ENCODE results near the gene AMD1. TPM values are rescaled to one million over a fixed set of nuclear protein-coding genes. Genes with fewer than 3 reads are reported as not detected.
A peak's percentile ranks its signal among the peaks of the same experiment; 100 is the strongest.

Gene AMD1
- total and polyA plus RNA-seq, 10 of the 15 experiments (the other 5 are each of a cell fraction or from before 2014, with no cell fraction given), result 58.2 to 116 (median 79.3) TPM

GRCh38 chr6:110933912-110934311 lies 59.3 kb downstream of the AMD1 start:
- ChIA-PET SMC1A (ENCODE audit: uncharacterized antibody, unreplicated experiment) (interaction anchor here (0.7 to 1.3 kb wide), 3 partner anchors 11 to 124 kb away, joined by 3 to 8 read pairs (median 4); no protein-coding TSS in a partner anchor), RAD21 (ENCODE audit: unreplicated experiment) (interaction anchor here (1.1 to 1.5 kb wide), 2 partner anchors 118 to 251 kb away, joined by 3 to 4 read pairs; partner anchors contain the start of gene CDK19), CTCF (interaction anchor here (1.4 to 1.5 kb wide), 2 partner anchors 9 to 251 kb away, joined by 3 to 4 read pairs; no protein-coding TSS in a partner anchor), POLR2A (interaction anchor here (0.6 kb wide), 1 partner anchor 250 kb away, joined by 4 read pairs; no protein-coding TSS in a partner anchor)
- Histone ChIP-seq H3K27me3 (replicated peaks in 1 of 2; ENCODE audit: control insufficient read depth in 2 of 2, insufficient read depth in 2 of 2, low read length in 1 of 2) (no peaks in the 10 kb centered on the region), H3K79me2 (ENCODE audit: control insufficient read depth, insufficient read depth, low read length) (no peaks in the 10 kb centered on the region), H3K9ac (ENCODE audit: control insufficient read depth, insufficient read depth, low read length) (no peak overlapping the region), H3K4me2 (ENCODE audit: control insufficient read depth, insufficient read depth) (no peak overlapping the region), H3K36me3 (ENCODE audit: control insufficient read depth in 2 of 2, insufficient read depth in 2 of 2, low read length in 1 of 2) (no peaks in the 10 kb centered on the region), H2AFZ (ENCODE audit: control insufficient read depth, low read depth, low read length) (no peak overlapping the region), H3K9me3 (replicated peaks; ENCODE audit: control insufficient read depth, insufficient read depth, low read length) (no peaks in the 10 kb centered on the region), H3K4me3 (no peak overlapping the region), H4K20me1 (ENCODE audit: control insufficient read depth, insufficient read depth) (no peaks in the 10 kb centered on the region), H3K27ac (ENCODE audit: control insufficient read depth, insufficient read depth) (no peak overlapping the region), H3K4me1 (ENCODE audit: control insufficient read depth, insufficient read depth, low read length) (no peaks in the 10 kb centered on the region)
- FAIRE-seq, result no peak
- TF ChIP-seq RAD51 (IDR thresholded peaks at IDR 0.05) (peak; percentile 88), BHLHE40 (IDR thresholded peaks at IDR 0.05; ENCODE audit: borderline replicate concordance in 1 of 2, low read depth in 2 of 2, low read length in 1 of 2) (0 out of 4 replicates have a peak, but pooled peaks of 1 of the 2 experiments have one; percentile 16), NKRF (conservative IDR thresholded peaks at IDR 0.05) (no peak), ZNF24 (IDR thresholded peaks at IDR 0.05) (no peak)
- in situ Hi-C loops (cut with MboI), result no loop called here
- 42% methylated on average over 2 of the region's 2 CpGs for WGBS (ENCODE audit: insufficient coverage, insufficient replicate concordance, low lambda C conversion rate, missing lambda C conversion rate)
- ATAC-seq, result no peak
- DNase-seq (ENCODE audit: low read depth, low spot score), result no peak
- intact Hi-C loops (cut with micrococcal nuclease; ENCODE audit: unreplicated experiment), result no loop called here
- no TSS peak for BruUV-seq (replicated peaks)

Data from GM12878 (cell line).